Fibroblast of lung (primary cell): ENCODE measurements around the gene TMEM147. TPM values are rescaled to one million over a fixed set of nuclear protein-coding genes. Genes with fewer than 3 reads are reported as not detected.

Experiments
- DNase-seq, 2 donors: peaks; one replicate each; pipeline versions ENCODE4 v3.0.0 to v3.0.0-alpha.2; 2010; ENCODE audit warnings: low read depth in 2 of 2
- H2AFZ ChIP-seq: 2 replicates; pipeline ENCODE4 v1.5.1; 2012; ENCODE audit warnings: low read length, control low read depth, inconsistent platforms
- H3K27ac ChIP-seq: 2 replicates; pipeline ENCODE4 v1.5.1; 2011; ENCODE audit warnings: low read length, control low read depth; ENCODE audit not compliant: insufficient read depth
- H3K27me3 ChIP-seq: 2 replicates; pipeline ENCODE4 v1.5.1; 2011; ENCODE audit warnings: mild to moderate bottlenecking, low read length; ENCODE audit not compliant: control insufficient read depth, insufficient read depth
- H3K36me3 ChIP-seq: 2 replicates; pipeline ENCODE4 v1.5.1; 2011; ENCODE audit warnings: low read length; ENCODE audit not compliant: control insufficient read depth, insufficient read depth
- H3K4me1 ChIP-seq: 2 replicates; pipeline ENCODE4 v1.5.1; 2011; ENCODE audit warnings: low read length; ENCODE audit not compliant: control insufficient read depth, insufficient read depth; ENCODE audit errors: extremely low read depth
- H3K4me2 ChIP-seq: 2 replicates; pipeline ENCODE4 v1.5.1; 2011; ENCODE audit warnings: low read length, control low read depth; ENCODE audit not compliant: insufficient read depth; ENCODE audit errors: extremely low read depth
- H3K4me3 ChIP-seq, 4 experiments: fragments of 200-600 bp in 1 of 4; sonication (generic) in 1 of 4; replicated peaks in 1 of 4; 2 replicates each; pipeline ENCODE4 v1.5.1; 2011 to 2016; ENCODE audit warnings: low read length in 4 of 4, low read depth in 3 of 4, mild to moderate bottlenecking in 3 of 4, control low read depth in 2 of 4, inconsistent platforms in 1 of 4, mixed read lengths in 1 of 4; ENCODE audit not compliant: insufficient read depth in 1 of 4; ENCODE audit errors: control extremely low read depth in 1 of 4
- H3K79me2 ChIP-seq: 2 replicates; pipeline ENCODE4 v1.5.1; 2012; ENCODE audit warnings: mild to moderate bottlenecking, low read length, inconsistent platforms; ENCODE audit not compliant: control insufficient read depth, insufficient read depth
- H3K9ac ChIP-seq: 2 replicates; pipeline ENCODE4 v1.5.1; 2011; ENCODE audit warnings: mild to moderate bottlenecking, low read length, control low read depth; ENCODE audit not compliant: insufficient read depth
- H3K9me3 ChIP-seq: 2 replicates; pipeline ENCODE4 v1.5.1; 2012; ENCODE audit warnings: low read depth, low read length; ENCODE audit not compliant: control insufficient read depth, insufficient read depth
- H4K20me1 ChIP-seq: 2 replicates; pipeline ENCODE4 v1.5.1; 2011; ENCODE audit warnings: low read length; ENCODE audit not compliant: control insufficient read depth, insufficient read depth; ENCODE audit errors: extremely low read depth
- EZH2 ChIP-seq: IDR thresholded peaks from 2 replicates; pipeline ENCODE4 v1.5.1; 2012; ENCODE audit warnings: low read length, control low read depth, mild to moderate bottlenecking; ENCODE audit errors: missing control alignments
- polyA plus RNA-seq, 2 donors: library from polyadenylated mRNA; depleted of rRNA in 1 of 2; stranded (reverse) in 1 of 2; unstranded in 1 of 2; fragments of >200 nt; gene quantifications; 2 replicates each; pipeline ENCODE4 v1.2.1, GENCODE V29; 2011 to 2012; ENCODE audit warnings: missing spikeins in 1 of 2
- total RNA-seq: library from RNA; depleted of rRNA; stranded (reverse); fragments of >200 nt; gene quantifications from 2 replicates; pipeline ENCODE4 v1.2.1, GENCODE V29; 2014
- TF ChIP-seq, protein P1 (sequence below), 2 donors: IDR thresholded peaks in 1 of 2; conservative IDR thresholded peaks in 1 of 2; 1 replicate in 1 of 2; 2 replicates in 1 of 2; pipeline ENCODE4 v1.5.1; 2011 to 2012; ENCODE audit warnings: low read length in 2 of 2, control low read depth in 1 of 2, inconsistent platforms in 1 of 2, low read depth in 1 of 2, mild to moderate bottlenecking in 1 of 2

TMEM147 gene
- total and polyA plus RNA-seq, 2 donors (not counting 1 experiment from before 2014, with no cell fraction given) = 72.4 to 79.6 TPM

DNA sequence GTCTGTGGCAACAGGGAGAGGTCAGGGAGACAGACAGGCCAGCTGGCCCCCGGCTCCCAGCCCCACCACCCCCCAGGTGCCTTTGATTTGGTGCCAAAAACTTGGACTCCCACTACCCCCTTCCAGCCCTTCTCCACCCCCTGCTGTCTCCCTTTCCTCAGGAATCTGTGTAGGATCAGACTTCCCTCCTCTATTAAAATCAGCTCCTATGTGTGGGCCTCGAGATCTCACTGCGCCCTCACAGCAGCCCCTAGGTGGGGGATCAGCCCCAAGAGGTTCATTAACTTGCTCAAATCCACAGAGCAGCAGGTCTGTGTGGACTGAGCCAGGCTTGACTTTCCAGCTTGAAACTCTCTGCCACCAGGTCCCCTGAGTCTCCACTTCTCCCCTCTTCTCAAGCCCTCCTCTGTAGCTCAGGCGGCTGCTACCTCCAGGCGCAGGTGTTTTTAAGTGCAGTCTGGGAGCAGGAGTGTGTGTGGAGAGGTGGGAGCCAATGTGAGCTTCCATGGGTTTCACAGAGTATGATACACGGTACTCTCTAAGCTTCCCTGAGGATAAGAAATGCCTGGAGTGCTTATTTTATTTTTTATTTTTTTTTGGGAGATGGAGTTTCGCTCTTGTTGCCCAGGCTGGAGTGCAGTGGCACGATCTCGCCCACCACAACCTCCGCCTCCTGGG is 10.5 kb upstream of the TMEM147 start:
- H3K4me2 ChIP-seq = no peak overlapping the region
- H3K9ac ChIP-seq = no peak overlapping the region
- H3K4me3 ChIP-seq = no peak overlapping the region
- H3K9me3 ChIP-seq = no peaks in the 10 kb centered on the region
- TF ChIP-seq EZH2 = no peak
- TF ChIP-seq, protein P1, sequence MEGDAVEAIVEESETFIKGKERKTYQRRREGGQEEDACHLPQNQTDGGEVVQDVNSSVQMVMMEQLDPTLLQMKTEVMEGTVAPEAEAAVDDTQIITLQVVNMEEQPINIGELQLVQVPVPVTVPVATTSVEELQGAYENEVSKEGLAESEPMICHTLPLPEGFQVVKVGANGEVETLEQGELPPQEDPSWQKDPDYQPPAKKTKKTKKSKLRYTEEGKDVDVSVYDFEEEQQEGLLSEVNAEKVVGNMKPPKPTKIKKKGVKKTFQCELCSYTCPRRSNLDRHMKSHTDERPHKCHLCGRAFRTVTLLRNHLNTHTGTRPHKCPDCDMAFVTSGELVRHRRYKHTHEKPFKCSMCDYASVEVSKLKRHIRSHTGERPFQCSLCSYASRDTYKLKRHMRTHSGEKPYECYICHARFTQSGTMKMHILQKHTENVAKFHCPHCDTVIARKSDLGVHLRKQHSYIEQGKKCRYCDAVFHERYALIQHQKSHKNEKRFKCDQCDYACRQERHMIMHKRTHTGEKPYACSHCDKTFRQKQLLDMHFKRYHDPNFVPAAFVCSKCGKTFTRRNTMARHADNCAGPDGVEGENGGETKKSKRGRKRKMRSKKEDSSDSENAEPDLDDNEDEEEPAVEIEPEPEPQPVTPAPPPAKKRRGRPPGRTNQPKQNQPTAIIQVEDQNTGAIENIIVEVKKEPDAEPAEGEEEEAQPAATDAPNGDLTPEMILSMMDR (conservative IDR thresholded peaks at IDR 0.05 in 1 of 2, IDR thresholded peaks at IDR 0.05 in 1 of 2; ENCODE audit: low read depth in 1 of 2, low read length in 2 of 2) = no peak
- H3K79me2 ChIP-seq = no peaks in the 10 kb centered on the region
- peaks cover 6% of the 10 kb centered on the region for H3K4me1 ChIP-seq
- DNase-seq = no peak
- H3K27me3 ChIP-seq = peaks cover 3% of the 10 kb centered on the region
- no peaks in the 10 kb centered on the region for H3K36me3 ChIP-seq
- no peak overlapping the region for H2AFZ ChIP-seq
- H3K27ac ChIP-seq = no peak overlapping the region
- no peaks in the 10 kb centered on the region for H4K20me1 ChIP-seq

DNA sequence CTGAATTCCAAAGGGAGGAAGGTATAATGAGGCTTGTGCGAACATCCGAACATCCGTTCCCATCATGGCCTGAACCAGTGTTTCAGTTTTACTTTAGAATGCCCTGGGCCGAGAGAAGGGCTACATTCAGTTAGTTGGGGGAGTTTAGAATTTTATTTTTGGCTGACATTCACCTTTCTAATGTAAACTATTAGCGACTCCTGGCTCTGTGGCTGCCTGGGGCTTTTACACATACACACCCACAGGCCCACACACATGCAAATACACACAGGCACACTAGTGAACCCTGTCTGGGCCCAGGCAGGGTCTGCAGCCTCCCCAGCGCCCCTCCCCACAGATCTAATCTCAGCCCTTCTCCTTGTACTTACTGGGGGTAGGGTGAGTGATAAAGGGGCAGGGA is 6.1 kb upstream of the TMEM147 start:
- Histone ChIP-seq H3K79me2 (peaks cover 2% of the 10 kb centered on the region), H3K4me3 (no peak overlapping the region), H2AFZ (no peak overlapping the region), H3K27ac (no peak overlapping the region), H4K20me1 (no peaks in the 10 kb centered on the region), H3K9ac (no peak overlapping the region), H3K4me2 (peak overlapping the region; percentile 13), H3K9me3 (no peaks in the 10 kb centered on the region), H3K27me3 (no peaks in the 10 kb centered on the region), H3K4me1 (no peaks in the 10 kb centered on the region), H3K36me3 (peaks cover 1% of the 10 kb centered on the region)
- DNase-seq = no peak
- TF ChIP-seq, protein P1 (conservative IDR thresholded peaks at IDR 0.05 in 1 of 2, IDR thresholded peaks at IDR 0.05 in 1 of 2; ENCODE audit: low read depth in 1 of 2, low read length in 2 of 2) = no peak
- TF ChIP-seq EZH2 = no peak

DNA sequence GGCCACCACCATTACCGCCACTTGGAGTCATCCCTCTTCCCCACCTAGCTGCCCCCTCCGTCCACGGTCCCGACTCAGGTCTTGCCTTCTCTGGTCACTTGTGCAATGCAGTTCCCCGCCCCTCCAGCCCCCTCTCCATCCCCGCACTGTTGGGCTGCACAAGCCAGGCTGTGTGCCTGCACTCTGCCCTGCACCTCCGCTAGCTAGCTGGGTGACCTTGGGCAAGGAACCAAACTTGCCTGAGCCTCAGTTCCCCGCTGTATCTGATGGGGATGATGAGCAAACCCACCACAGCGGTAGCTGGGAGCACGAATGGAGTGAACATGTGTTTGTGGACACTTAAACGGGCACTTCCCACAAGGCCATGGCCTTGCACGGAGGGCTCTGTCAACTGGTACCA is 5.6 kb upstream of the TMEM147 start:
- no peak for TF ChIP-seq EZH2
- TF ChIP-seq, protein P1 (conservative IDR thresholded peaks at IDR 0.05 in 1 of 2, IDR thresholded peaks at IDR 0.05 in 1 of 2; ENCODE audit: low read depth in 1 of 2, low read length in 2 of 2) = no peak
- Histone ChIP-seq H4K20me1 (no peaks in the 10 kb centered on the region), H3K9ac (no peak overlapping the region), H2AFZ (no peak overlapping the region), H3K9me3 (no peaks in the 10 kb centered on the region), H3K4me2 (no peak overlapping the region), H3K27me3 (no peaks in the 10 kb centered on the region), H3K79me2 (peaks cover 6% of the 10 kb centered on the region), H3K4me1 (peaks cover 2% of the 10 kb centered on the region), H3K4me3 (no peak overlapping the region), H3K36me3 (peaks cover 1% of the 10 kb centered on the region), H3K27ac (no peak overlapping the region)
- DNase-seq = no peak
